Left lung (tissue), 10 donors: ENCODE data around the gene ALPG. TPM values are rescaled to one million over a fixed set of nuclear protein-coding genes. Genes with fewer than 3 reads are reported as not detected.
"Not testable (repeated sequence)": the region's sequence is repeated elsewhere in the genome, so short reads cannot be mapped to it uniquely, and the experiment has no call there.

Source experiments
- ATAC-seq: fragments of 200-7000 bp; cut with Tn5 transposase; one replicate; pipeline ENCODE4 v1.9.1; 2020; ENCODE audit warnings: moderate library complexity
- DNase-seq, 4 donors: peaks; one replicate each; pipeline ENCODE4 v3.0.0-alpha.2; 2013 to 2020
- H3K27ac ChIP-seq, 2 donors: fragments of 200-600 bp; sonication (generic) in 1 of 2; one replicate each; pipeline versions ENCODE4 v1.5.0 to v1.8.0; 2020 to 2021
- H3K27me3 ChIP-seq, 2 donors: fragments of 200-600 bp; sonication (generic) in 1 of 2; one replicate each; pipeline versions ENCODE4 v1.5.0 to v1.8.0; 2020 to 2021
- H3K36me3 ChIP-seq, 2 donors: fragments of 200-600 bp; sonication (generic) in 1 of 2; one replicate each; pipeline versions ENCODE4 v1.5.0 to v1.8.0; 2020 to 2021
- H3K4me1 ChIP-seq, 2 donors: fragments of 200-600 bp; one replicate each; pipeline ENCODE4 v1.8.0; 2021
- H3K4me3 ChIP-seq, 2 donors: fragments of 200-600 bp; sonication (generic) in 1 of 2; one replicate each; pipeline versions ENCODE4 v1.5.0 to v1.8.0; 2020 to 2021; ENCODE audit warnings: mild to moderate bottlenecking in 1 of 2
- H3K9me3 ChIP-seq, 2 donors: fragments of 200-600 bp; sonication (generic) in 1 of 2; one replicate each; pipeline versions ENCODE4 v1.5.0 to v1.8.0; 2020 to 2021
- CTCF ChIP-seq, 2 donors: fragments of 200-600 bp; sonication (generic) in 1 of 2; IDR thresholded peaks; one replicate each; pipeline versions ENCODE4 v1.5.0 to v1.8.0; 2021; ENCODE audit warnings: antibody characterized with exemption in 2 of 2
- intact Hi-C, 2 donors: fragments of 100-400 bp; cut with DNase I; formaldehyde crosslinking; loops; one replicate each; pipeline versions ENCODE4 v1.11.2 to v1.14.2; 2022
- polyA plus RNA-seq, 6 donors: library from polyadenylated mRNA; unstranded; fragments of 120-200 nt; gene quantifications; one replicate each; pipeline ENCODE4 v1.2.1, GENCODE V29; 2013; ENCODE audit not compliant: insufficient read length in 6 of 6
- total RNA-seq, 2 donors: library from RNA; stranded (reverse); fragmentation: NEBNext Ultra II Directional; extraction: Animal tissue kit (Norgen Biotek cat#: 25700); gene quantifications; one replicate each; pipeline ENCODE4 v1.2.1, GENCODE V29; 2021
- donor health status: DM: no; HTN: yes; CAD: no.
- donor health status: DM: no; HTN: no; CAD: no.

The ALPG gene
- total and polyA plus RNA-seq, 8 donors: 0.08 to 0.16 TPM; not detected in 6

- H3K36me3 ChIP-seq: no peaks in the 10 kb centered on the region
- no peak overlapping the region for H3K4me3 ChIP-seq
- DNase-seq (peak in 1 of 4 donors; percentile 76), ATAC-seq (peak; percentile 24)
- no peaks in the 10 kb centered on the region for H3K27me3 ChIP-seq
- no peak overlapping the region for H3K27ac ChIP-seq
- intact Hi-C loops: no loop called here
- H3K9me3 ChIP-seq: no peaks in the 10 kb centered on the region
- H3K4me1 ChIP-seq: peaks cover 0 to 5% of the 10 kb centered on the region in 2 donors
- no peak for TF ChIP-seq CTCF (IDR thresholded peaks at IDR 0.05)
These were observed 38.9 kb upstream of the ALPG start for GRCh38 chr2:232367591-232368233.

- Histone ChIP-seq H3K9me3 (no peaks in the 10 kb centered on the region), H3K4me1 (peaks cover 0 to 5% of the 10 kb centered on the region in 2 donors), H3K36me3 (no peaks in the 10 kb centered on the region), H3K4me3 (no peak overlapping the region), H3K27ac (no peak overlapping the region), H3K27me3 (no peaks in the 10 kb centered on the region)
- TF ChIP-seq CTCF (IDR thresholded peaks at IDR 0.05): no peak
- no peak for ATAC-seq
- DNase-seq: no peak
- intact Hi-C loops: no loop called here
These were observed 38.3 kb upstream of the ALPG start for GRCh38 chr2:232368311-232368731.

- no peaks in the 10 kb centered on the region for H3K9me3 ChIP-seq
- ATAC-seq (no peak), DNase-seq (peak in 1 of 4 donors; percentile 30)
- no peak overlapping the region for H3K4me3 ChIP-seq
- H3K27ac ChIP-seq: no peak overlapping the region
- H3K4me1 ChIP-seq: no peaks in the 10 kb centered on the region
- TF ChIP-seq CTCF (IDR thresholded peaks at IDR 0.05): no peak
- no peaks in the 10 kb centered on the region for H3K36me3 ChIP-seq
- intact Hi-C loops: no loop called here
- no peaks in the 10 kb centered on the region for H3K27me3 ChIP-seq
These were observed 37.3 kb upstream of the ALPG start for GRCh38 chr2:232369126-232369951.

- H3K4me1 ChIP-seq, ATAC-seq, H3K27ac ChIP-seq, H3K36me3 ChIP-seq, H3K4me3 ChIP-seq, intact Hi-C loops, H3K27me3 ChIP-seq, H3K9me3 ChIP-seq: not testable (repeated sequence)
- DNase-seq: peak in 1 of 4 donors; percentile 15
These were observed 36.6 kb upstream of the ALPG start for GRCh38 chr2:232370007-232370406.

- H3K27me3 ChIP-seq: no peaks in the 10 kb centered on the region
- H3K9me3 ChIP-seq: no peaks in the 10 kb centered on the region
- no peak for ATAC-seq
- intact Hi-C loops: no loop called here
- no peak overlapping the region for H3K4me3 ChIP-seq
- H3K4me1 ChIP-seq: no peaks in the 10 kb centered on the region
- TF ChIP-seq CTCF (IDR thresholded peaks at IDR 0.05): no peak
- DNase-seq: peak in 2 of 4 donors; percentile 0 to 10
- H3K36me3 ChIP-seq: no peaks in the 10 kb centered on the region
- H3K27ac ChIP-seq: no peak overlapping the region
These were observed 34.1 kb upstream of the ALPG start for GRCh38 chr2:232372231-232373208.
